Esophagus squamous epithelium (tissue), 4 donors: Measurements from ENCODE around the gene SLC1A3.

Experiments used
- CTCF ChIP-seq, 6 experiments: fragments of 450-650 bp in 4 of 6; fragments of 200-600 bp in 2 of 6; sonication (generic) in 2 of 6; IDR thresholded peaks; one replicate each; pipeline ENCODE4 v1.5.1; 2016 to 2019; ENCODE audit warnings: antibody characterized with exemption in 6 of 6, mild to moderate bottlenecking in 4 of 6, moderate library complexity in 4 of 6
- POLR2A ChIP-seq, 4 donors: fragments of 450-650 bp; IDR thresholded peaks; one replicate each; pipeline ENCODE4 v1.6.1; 2017; ENCODE audit warnings: antibody characterized with exemption in 4 of 4, mild to moderate bottlenecking in 4 of 4, moderate library complexity in 3 of 4

GRCh38 chr5:36654564-36654963 lies 48.2 kb downstream of the SLC1A3 start:
- no peak for TF ChIP-seq CTCF (IDR thresholded peaks at IDR 0.05)
- TF ChIP-seq POLR2A (IDR thresholded peaks at IDR 0.05): no peak
